SK-N-SH (cell line): ENCODE data around the gene PARP1.

ENCODE experiments used
- GABPA ChIP-seq: IDR thresholded peaks from 2 replicates; pipeline ENCODE4 v1.4.0; 2012; ENCODE audit warnings: low read depth, mild to moderate bottlenecking
- POLR2AphosphoS5 ChIP-seq: IDR thresholded peaks from 2 replicates; pipeline ENCODE4 v1.6.1; 2012; ENCODE audit warnings: low read depth, low read length
- TF ChIP-seq, protein P1 (sequence below): fragments of 200-600 bp; sonication (generic); IDR thresholded peaks from 2 replicates; pipeline ENCODE4 v1.6.1; 2017; ENCODE audit warnings: antibody characterized with exemption, mild to moderate bottlenecking, moderate library complexity
- TF ChIP-seq, protein P2 (sequence below): IDR thresholded peaks from 2 replicates; pipeline ENCODE4 v1.4.0; 2012; ENCODE audit warnings: low read depth

DNA sequence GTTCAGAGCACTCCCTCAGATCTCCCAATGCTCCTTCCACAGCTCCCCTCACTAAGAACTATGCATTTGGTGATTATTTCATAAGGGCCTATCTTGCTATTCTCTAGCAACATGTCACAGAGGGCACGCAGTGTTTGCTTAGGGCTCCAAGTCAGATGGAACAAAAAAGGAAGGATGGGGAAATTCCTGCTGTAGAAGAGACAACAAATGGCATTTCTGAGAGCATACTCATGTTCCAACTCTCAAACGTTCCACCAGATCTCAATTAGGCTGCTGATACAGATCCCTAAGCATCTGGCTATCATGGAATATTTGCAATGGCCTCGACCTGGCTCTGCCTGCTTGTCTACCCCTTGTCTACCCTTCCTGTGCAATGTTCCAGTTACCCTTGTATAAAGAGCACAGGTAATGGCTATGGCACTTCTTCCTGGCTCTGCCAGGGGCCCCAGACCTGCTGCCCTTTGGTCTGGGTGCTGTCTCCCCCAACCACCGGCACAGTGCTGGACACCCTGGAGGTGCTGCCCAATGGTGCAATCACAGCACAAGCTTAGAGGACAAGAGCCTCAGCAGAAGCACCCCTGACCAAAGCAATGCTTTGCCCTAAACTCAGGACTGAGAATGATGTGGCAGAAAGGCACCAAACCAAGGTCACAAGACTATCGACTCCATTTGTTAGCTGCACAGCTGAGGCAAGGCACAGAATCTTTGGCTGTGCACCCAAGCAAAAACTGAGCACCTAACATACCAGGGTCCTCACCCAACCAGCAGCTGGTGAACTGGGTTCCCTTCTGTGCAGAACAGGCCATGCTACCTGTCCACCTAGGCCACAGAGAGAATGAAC lies 3.6 kb downstream of the PARP1 start:
- no peak for TF ChIP-seq POLR2AphosphoS5
- TF ChIP-seq, protein P1, sequence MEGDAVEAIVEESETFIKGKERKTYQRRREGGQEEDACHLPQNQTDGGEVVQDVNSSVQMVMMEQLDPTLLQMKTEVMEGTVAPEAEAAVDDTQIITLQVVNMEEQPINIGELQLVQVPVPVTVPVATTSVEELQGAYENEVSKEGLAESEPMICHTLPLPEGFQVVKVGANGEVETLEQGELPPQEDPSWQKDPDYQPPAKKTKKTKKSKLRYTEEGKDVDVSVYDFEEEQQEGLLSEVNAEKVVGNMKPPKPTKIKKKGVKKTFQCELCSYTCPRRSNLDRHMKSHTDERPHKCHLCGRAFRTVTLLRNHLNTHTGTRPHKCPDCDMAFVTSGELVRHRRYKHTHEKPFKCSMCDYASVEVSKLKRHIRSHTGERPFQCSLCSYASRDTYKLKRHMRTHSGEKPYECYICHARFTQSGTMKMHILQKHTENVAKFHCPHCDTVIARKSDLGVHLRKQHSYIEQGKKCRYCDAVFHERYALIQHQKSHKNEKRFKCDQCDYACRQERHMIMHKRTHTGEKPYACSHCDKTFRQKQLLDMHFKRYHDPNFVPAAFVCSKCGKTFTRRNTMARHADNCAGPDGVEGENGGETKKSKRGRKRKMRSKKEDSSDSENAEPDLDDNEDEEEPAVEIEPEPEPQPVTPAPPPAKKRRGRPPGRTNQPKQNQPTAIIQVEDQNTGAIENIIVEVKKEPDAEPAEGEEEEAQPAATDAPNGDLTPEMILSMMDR = no peak
- TF ChIP-seq GABPA = no peak
- TF ChIP-seq, protein P2, sequence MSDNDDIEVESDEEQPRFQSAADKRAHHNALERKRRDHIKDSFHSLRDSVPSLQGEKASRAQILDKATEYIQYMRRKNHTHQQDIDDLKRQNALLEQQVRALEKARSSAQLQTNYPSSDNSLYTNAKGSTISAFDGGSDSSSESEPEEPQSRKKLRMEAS = no peak
